Measurements from ENCODE around the gene TXNL4A. TPM values are rescaled to one million over a fixed set of nuclear protein-coding genes. Genes with fewer than 3 reads are reported as not detected.
"Not testable (repeated sequence)": the region's sequence is repeated elsewhere in the genome, so short reads cannot be mapped to it uniquely, and the experiment has no call there.

TXNL4A gene
- total RNA-seq, 5 donors from 2014 or later (not counting 1 experiment from before 2014, with no cell fraction given): 61.2 to 77.8 (median 72.7) TPM

DNA sequence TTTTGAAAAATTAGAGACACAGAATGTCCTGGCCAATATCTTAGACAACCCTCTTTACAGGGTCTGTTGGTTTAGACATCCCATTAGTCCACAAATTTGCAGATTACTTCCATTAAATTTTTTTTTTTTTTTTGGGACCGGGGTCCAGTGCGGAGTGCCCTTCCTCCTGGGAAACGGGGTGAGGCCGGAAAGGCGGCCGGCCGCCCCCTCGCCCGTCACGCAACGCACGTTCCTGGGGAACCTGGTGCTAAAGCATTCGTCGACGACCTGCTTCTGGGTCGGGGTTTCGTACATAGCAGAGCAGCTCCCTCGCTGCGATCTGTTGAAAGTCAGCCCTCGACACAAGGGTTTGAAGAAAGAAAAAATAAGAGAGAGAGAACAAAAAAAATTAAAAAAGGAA lies 24.4 kb upstream of the TXNL4A start:
- H3K27me3 ChIP-seq (replicated peaks in 1 of 2; ENCODE audit: control insufficient read depth in 2 of 2, extremely low read depth in 1 of 2, insufficient read depth in 2 of 2, low read length in 1 of 2): no peaks in the 10 kb centered on the region
- H3K4me1 ChIP-seq (ENCODE audit: control insufficient read depth in 1 of 2, extremely low read depth in 1 of 2, insufficient read depth in 2 of 2, low read length in 2 of 2): no peaks in the 10 kb centered on the region
- Mint-ChIP-seq H3K36me3 (peaks cover 20% of the 10 kb centered on the region), H3K4me3 (no peak overlapping the region), H3K9me3 (peaks cover 3 to 35% (median 12%) of the 10 kb centered on the region in 3 donors), H3K4me1 (no peaks in the 10 kb centered on the region), H3K27me3 (no peaks in the 10 kb centered on the region), H3K27ac (no peak overlapping the region)
- H3K9me3 ChIP-seq: no peaks in the 10 kb centered on the region
- ChIA-PET POLR2A (no interaction called here), CTCF (no interaction called here)
- no peak for ATAC-seq (replicated peaks in 1 of 4)
- H3K27ac ChIP-seq (ENCODE audit: low read length): no peak overlapping the region
- no peak for DNase-seq
- no peaks in the 10 kb centered on the region for H3K36me3 ChIP-seq (ENCODE audit: control insufficient read depth in 2 of 2, extremely low read depth in 1 of 2, insufficient read depth in 1 of 2, low read length in 1 of 2)
- WGBS (ENCODE audit: insufficient coverage): 95% methylated on average over 19 of the region's 20 CpGs
- no peak overlapping the region for H3K4me3 ChIP-seq (ENCODE audit: control insufficient read depth in 1 of 2, extremely low read depth in 1 of 2, low read length in 1 of 2)

- ATAC-seq (replicated peaks in 1 of 4); CTCF ChIA-PET; H3K4me1 Mint-ChIP-seq; H3K27ac ChIP-seq (ENCODE audit: low read length); H3K36me3 ChIP-seq (ENCODE audit: control insufficient read depth in 2 of 2, extremely low read depth in 1 of 2, insufficient read depth in 1 of 2, low read length in 1 of 2); POLR2A ChIA-PET; H3K27me3 Mint-ChIP-seq; H3K4me3 ChIP-seq (ENCODE audit: control insufficient read depth in 1 of 2, extremely low read depth in 1 of 2, low read length in 1 of 2); H3K27me3 ChIP-seq (replicated peaks in 1 of 2; ENCODE audit: control insufficient read depth in 2 of 2, extremely low read depth in 1 of 2, insufficient read depth in 2 of 2, low read length in 1 of 2); DNase-seq; H3K4me3 Mint-ChIP-seq; H3K9me3 ChIP-seq; H3K4me1 ChIP-seq (ENCODE audit: control insufficient read depth in 1 of 2, extremely low read depth in 1 of 2, insufficient read depth in 2 of 2, low read length in 2 of 2); H3K27ac Mint-ChIP-seq: not testable (repeated sequence)
- peaks cover 3 to 35% (median 12%) of the 10 kb centered on the region in 3 donors for H3K9me3 Mint-ChIP-seq
- peaks cover 20% of the 10 kb centered on the region for H3K36me3 Mint-ChIP-seq
- 100% methylated on average over 4 of the region's 14 CpGs for WGBS (ENCODE audit: insufficient coverage)
Measured at GRCh38 chr18:80011496-80012137, 23.3 kb upstream of the TXNL4A start.

GRCh38 chr18:80010551-80010906 lies 22.2 kb upstream of the TXNL4A start:
- no peak overlapping the region for H3K4me3 Mint-ChIP-seq
- WGBS (ENCODE audit: insufficient coverage): no CpG with 5 or more reads among the region's 5 CpGs
- H3K4me1 Mint-ChIP-seq: no peaks in the 10 kb centered on the region
- H3K9me3 Mint-ChIP-seq: peaks cover 3 to 35% (median 12%) of the 10 kb centered on the region in 3 donors
- H3K27ac ChIP-seq (ENCODE audit: low read length): no peak overlapping the region
- H3K9me3 ChIP-seq: no peaks in the 10 kb centered on the region
- no peaks in the 10 kb centered on the region for H3K36me3 ChIP-seq (ENCODE audit: control insufficient read depth in 2 of 2, extremely low read depth in 1 of 2, insufficient read depth in 1 of 2, low read length in 1 of 2)
- H3K27ac Mint-ChIP-seq: no peak overlapping the region
- H3K27me3 ChIP-seq (replicated peaks in 1 of 2; ENCODE audit: control insufficient read depth in 2 of 2, extremely low read depth in 1 of 2, insufficient read depth in 2 of 2, low read length in 1 of 2): no peaks in the 10 kb centered on the region
- no peaks in the 10 kb centered on the region for H3K4me1 ChIP-seq (ENCODE audit: control insufficient read depth in 1 of 2, extremely low read depth in 1 of 2, insufficient read depth in 2 of 2, low read length in 2 of 2)
- DNase-seq (no peak), ATAC-seq (replicated peaks in 1 of 4) (no peak)
- ChIA-PET POLR2A (no interaction called here), CTCF (no interaction called here)
- no peaks in the 10 kb centered on the region for H3K27me3 Mint-ChIP-seq
- peaks cover 20% of the 10 kb centered on the region for H3K36me3 Mint-ChIP-seq
- H3K4me3 ChIP-seq (ENCODE audit: control insufficient read depth in 1 of 2, extremely low read depth in 1 of 2, low read length in 1 of 2): no peak overlapping the region

- WGBS (ENCODE audit: insufficient coverage): 89% methylated on average over 13 of the region's 16 CpGs
- peaks cover 20% of the 10 kb centered on the region for H3K36me3 Mint-ChIP-seq
- POLR2A ChIA-PET: interaction anchor here in 1 of 2 donors (0.6 kb wide), 1 partner anchor 301 kb away, joined by 3 read pairs; no protein-coding TSS in a partner anchor
Measured at GRCh38 chr18:80009661-80010550, 21.5 kb upstream of the TXNL4A start.

GRCh38 chr18:80006724-80007123 lies 18.4 kb upstream of the TXNL4A start:
- H3K36me3 Mint-ChIP-seq: peaks cover 17% of the 10 kb centered on the region
- H3K4me1 Mint-ChIP-seq: no peaks in the 10 kb centered on the region
- ATAC-seq (replicated peaks in 1 of 4) (no peak), DNase-seq (no peak)
- H3K9me3 Mint-ChIP-seq: peaks cover 3 to 26% (median 5%) of the 10 kb centered on the region in 3 donors
- no peaks in the 10 kb centered on the region for H3K9me3 ChIP-seq
- H3K4me3 ChIP-seq (ENCODE audit: control insufficient read depth in 1 of 2, extremely low read depth in 1 of 2, low read length in 1 of 2): no peak overlapping the region
- H3K36me3 ChIP-seq (ENCODE audit: control insufficient read depth in 2 of 2, extremely low read depth in 1 of 2, insufficient read depth in 1 of 2, low read length in 1 of 2): no peaks in the 10 kb centered on the region
- no peak overlapping the region for H3K27ac Mint-ChIP-seq
- CTCF ChIA-PET: no interaction called here
- 56% methylated on average over 4 of the region's 7 CpGs for WGBS (ENCODE audit: insufficient coverage)
- peaks cover 0 to 3% of the 10 kb centered on the region in 2 experiments for H3K27me3 ChIP-seq (replicated peaks in 1 of 2; ENCODE audit: control insufficient read depth in 2 of 2, extremely low read depth in 1 of 2, insufficient read depth in 2 of 2, low read length in 1 of 2)
- H3K27ac ChIP-seq (ENCODE audit: low read length): no peak overlapping the region
- H3K27me3 Mint-ChIP-seq: no peaks in the 10 kb centered on the region
- POLR2A ChIA-PET: no interaction called here
- H3K4me3 Mint-ChIP-seq: no peak overlapping the region
- no peaks in the 10 kb centered on the region for H3K4me1 ChIP-seq (ENCODE audit: control insufficient read depth in 1 of 2, extremely low read depth in 1 of 2, insufficient read depth in 2 of 2, low read length in 2 of 2)

More at GRCh38 chr18:80009661-80010550, 21.5 kb upstream of the TXNL4A start:
- Mint-ChIP-seq H3K4me3 (no peak overlapping the region), H3K4me1 (no peaks in the 10 kb centered on the region), H3K27me3 (no peaks in the 10 kb centered on the region), H3K27ac (no peak overlapping the region), H3K9me3 (peaks cover 3 to 35% (median 12%) of the 10 kb centered on the region in 3 donors)
- Histone ChIP-seq H3K36me3 (ENCODE audit: control insufficient read depth in 2 of 2, extremely low read depth in 1 of 2, insufficient read depth in 1 of 2, low read length in 1 of 2) (no peaks in the 10 kb centered on the region), H3K27ac (ENCODE audit: low read length) (no peak overlapping the region), H3K4me3 (ENCODE audit: control insufficient read depth in 1 of 2, extremely low read depth in 1 of 2, low read length in 1 of 2) (peak overlapping the region in 1 of 2 donors; percentile 3), H3K27me3 (replicated peaks in 1 of 2; ENCODE audit: control insufficient read depth in 2 of 2, extremely low read depth in 1 of 2, insufficient read depth in 2 of 2, low read length in 1 of 2) (no peaks in the 10 kb centered on the region), H3K4me1 (ENCODE audit: control insufficient read depth in 1 of 2, extremely low read depth in 1 of 2, insufficient read depth in 2 of 2, low read length in 2 of 2) (no peaks in the 10 kb centered on the region), H3K9me3 (no peaks in the 10 kb centered on the region)
- CTCF ChIA-PET: no interaction called here
- DNase-seq (no peak), ATAC-seq (replicated peaks in 1 of 4) (no peak)

DNA sequence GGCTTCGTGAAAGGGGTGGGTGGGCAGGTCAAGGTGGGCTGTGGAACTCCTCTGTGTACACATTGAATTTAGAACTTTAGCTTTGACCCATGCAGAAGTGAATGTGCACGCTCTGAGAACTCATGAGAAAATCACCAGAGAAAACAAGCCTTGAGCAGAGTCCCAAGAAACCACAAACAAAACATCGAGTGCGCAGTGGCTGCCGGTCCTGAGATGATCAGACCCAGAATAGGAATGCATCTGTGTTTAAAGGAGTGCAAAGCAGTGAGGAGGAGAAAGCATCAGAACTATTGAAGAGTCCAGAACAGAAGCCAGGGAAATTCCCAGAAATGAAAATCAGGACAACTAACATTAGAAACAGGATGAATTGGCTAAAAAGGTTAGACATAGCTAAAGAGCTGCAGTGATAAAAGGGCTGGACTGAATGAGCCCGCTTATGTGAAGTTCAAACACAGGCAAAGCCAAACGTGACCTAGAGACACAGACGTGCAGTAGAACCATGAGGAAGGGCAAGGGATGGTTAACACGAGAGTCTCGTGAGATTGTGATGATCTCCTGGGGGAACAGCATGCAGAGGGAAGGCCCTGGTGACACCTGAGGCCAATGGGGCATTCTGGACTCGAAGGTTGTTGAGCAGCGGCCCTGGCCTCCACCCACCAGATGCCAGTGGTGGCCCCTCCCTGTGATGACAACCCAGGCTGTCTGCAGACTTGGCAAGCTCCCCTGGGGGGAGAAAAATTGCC lies 16.4 kb upstream of the TXNL4A start:
- Histone ChIP-seq H3K36me3 (ENCODE audit: control insufficient read depth in 2 of 2, extremely low read depth in 1 of 2, insufficient read depth in 1 of 2, low read length in 1 of 2) (no peaks in the 10 kb centered on the region), H3K4me1 (ENCODE audit: control insufficient read depth in 1 of 2, extremely low read depth in 1 of 2, insufficient read depth in 2 of 2, low read length in 2 of 2) (no peaks in the 10 kb centered on the region), H3K9me3 (no peaks in the 10 kb centered on the region), H3K27me3 (replicated peaks in 1 of 2; ENCODE audit: control insufficient read depth in 2 of 2, extremely low read depth in 1 of 2, insufficient read depth in 2 of 2, low read length in 1 of 2) (peaks cover 0 to 3% of the 10 kb centered on the region in 2 experiments), H3K27ac (ENCODE audit: low read length) (no peak overlapping the region), H3K4me3 (ENCODE audit: control insufficient read depth in 1 of 2, extremely low read depth in 1 of 2, low read length in 1 of 2) (no peak overlapping the region)
- POLR2A ChIA-PET: no interaction called here
- Mint-ChIP-seq H3K4me3 (no peak overlapping the region), H3K9me3 (peaks cover 9 to 16% (median 14%) of the 10 kb centered on the region in 3 donors), H3K27me3 (no peaks in the 10 kb centered on the region), H3K4me1 (no peaks in the 10 kb centered on the region), H3K36me3 (peaks cover 14% of the 10 kb centered on the region), H3K27ac (no peak overlapping the region)
- DNase-seq: no peak
- 78% methylated on average over 10 of the region's 12 CpGs for WGBS (ENCODE audit: insufficient coverage)
- CTCF ChIA-PET: no interaction called here
- ATAC-seq (replicated peaks in 1 of 4): no peak
